Measurements from ENCODE around the gene FXYD7.
"Not testable (repeated sequence)": the region's sequence is repeated elsewhere in the genome, so short reads cannot be mapped to it uniquely, and the experiment has no call there.

FXYD7 gene

DNA sequence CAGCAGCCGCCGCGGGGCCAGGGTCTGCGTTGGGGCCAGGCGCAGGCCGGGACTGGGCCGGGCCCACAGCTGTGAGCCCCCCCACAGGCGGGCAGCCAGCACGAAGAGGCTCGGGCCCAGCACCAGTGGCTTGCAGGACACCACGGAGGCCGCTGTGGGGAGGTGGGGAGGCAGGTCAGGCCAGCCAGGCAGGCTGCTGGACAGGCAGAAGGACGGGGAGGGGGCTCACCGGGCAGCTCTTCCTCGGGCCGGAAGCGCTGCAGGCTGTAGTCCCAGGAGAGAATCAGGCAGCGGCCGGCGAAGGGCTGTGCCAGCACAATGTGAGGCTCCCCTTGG is 16.5 kb upstream of the FXYD7 start:
- Histone ChIP-seq H3K36me3 (ENCODE audit: control insufficient read depth in 5 of 5, insufficient read depth in 5 of 5, low read length in 5 of 5) (peaks cover 0 to 2% (median 0%) of the 10 kb centered on the region in 5 donors), H3K27ac (ENCODE audit: low read depth, low read length) (no peak overlapping the region), H3K27me3 (ENCODE audit: control insufficient read depth in 5 of 5, insufficient read depth in 4 of 5, low read length in 5 of 5) (peaks cover 0 to 2% (median 0%) of the 10 kb centered on the region in 5 donors), H3K9me3 (ENCODE audit: control insufficient read depth in 5 of 5, low read length in 5 of 5) (peaks cover 0 to 3% (median 0%) of the 10 kb centered on the region in 5 donors), H3K4me3 (ENCODE audit: low read depth in 1 of 5, low read length in 5 of 5) (peak overlapping the region in 3 of 5 donors; percentile 10 to 48 (median 21)), H3K9ac (ENCODE audit: low read length in 5 of 5) (peak overlapping the region in 1 of 5 donors; percentile 16), H3K4me1 (ENCODE audit: control insufficient read depth in 5 of 5, insufficient read depth in 5 of 5, low read length in 5 of 5) (peaks cover 11 to 58% (median 53%) of the 10 kb centered on the region in 5 donors)

GRCh38 chr19:35127871-35128270 is 15.2 kb upstream of the FXYD7 start:
- Histone ChIP-seq H3K36me3 (ENCODE audit: control insufficient read depth in 5 of 5, insufficient read depth in 5 of 5, low read length in 5 of 5) (peaks cover 0 to 2% (median 0%) of the 10 kb centered on the region in 5 donors), H3K9me3 (ENCODE audit: control insufficient read depth in 5 of 5, low read length in 5 of 5) (peaks cover 0 to 3% (median 0%) of the 10 kb centered on the region in 5 donors), H3K4me1 (ENCODE audit: control insufficient read depth in 5 of 5, insufficient read depth in 5 of 5, low read length in 5 of 5) (peaks cover 11 to 45% (median 41%) of the 10 kb centered on the region in 5 donors), H3K9ac (ENCODE audit: low read length in 5 of 5) (no peak overlapping the region), H3K27me3 (ENCODE audit: control insufficient read depth in 5 of 5, insufficient read depth in 4 of 5, low read length in 5 of 5) (peaks cover 0 to 2% (median 0%) of the 10 kb centered on the region in 5 donors), H3K27ac (ENCODE audit: low read depth, low read length) (no peak overlapping the region), H3K4me3 (ENCODE audit: low read depth in 1 of 5, low read length in 5 of 5) (no peak overlapping the region)

DNA sequence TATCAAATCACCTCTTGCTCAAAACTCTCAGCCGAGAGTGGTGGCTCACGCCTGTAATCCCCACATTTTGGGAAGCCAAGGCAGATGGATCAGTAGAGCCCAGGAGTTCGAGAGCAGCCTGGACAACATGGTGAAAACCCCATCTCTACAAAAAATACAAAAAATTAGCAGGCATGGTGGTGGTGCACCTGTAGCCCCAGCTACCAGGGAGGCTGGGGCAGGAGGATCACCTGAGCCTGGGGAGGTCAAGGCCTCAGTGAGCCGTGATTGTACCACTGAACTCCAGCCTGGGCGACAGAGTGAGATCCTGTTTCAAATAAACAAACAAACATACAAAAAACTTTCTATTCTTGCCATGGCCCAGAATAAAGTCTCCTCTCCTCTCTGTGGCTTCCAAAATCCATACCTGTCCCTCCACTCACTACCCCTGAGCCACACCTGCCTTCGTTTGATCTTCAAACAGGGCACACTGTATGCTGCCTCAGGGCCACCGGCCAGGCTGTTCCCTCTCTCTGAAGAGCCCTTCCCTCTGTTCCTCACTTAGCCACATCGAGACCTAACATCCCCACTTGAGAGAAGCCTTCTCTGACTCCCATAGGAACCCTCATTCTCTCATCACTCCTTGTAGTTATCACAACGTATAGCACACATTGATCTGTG is 14.5 kb upstream of the FXYD7 start:
- H3K9ac ChIP-seq (ENCODE audit: low read length in 5 of 5), result no peak overlapping the region

DNA sequence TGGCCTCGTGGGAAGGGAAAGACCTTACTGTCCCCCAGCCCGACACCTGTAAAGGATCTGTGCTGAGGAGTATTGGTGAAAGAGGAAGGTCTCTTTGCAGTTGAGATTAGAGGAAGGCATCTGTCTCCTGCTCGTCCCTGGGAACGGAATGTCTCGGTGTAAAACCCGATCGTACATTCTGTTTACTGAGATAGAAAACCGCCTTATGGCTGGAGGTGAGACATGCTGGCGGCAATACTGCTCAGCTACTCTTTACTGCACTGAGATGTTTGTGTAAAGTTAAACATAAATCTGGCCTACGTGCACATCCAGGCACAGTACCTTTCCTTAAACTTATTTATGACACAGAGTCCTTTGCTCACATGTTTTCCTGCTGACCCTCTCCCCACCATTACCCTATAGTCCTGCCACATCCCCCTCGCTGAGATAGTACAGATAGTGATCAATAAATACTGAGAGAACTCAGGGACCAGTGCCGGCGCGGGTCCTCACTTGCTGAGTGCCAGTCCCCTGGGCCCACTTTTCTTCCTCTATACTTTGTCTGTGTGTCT is 13.3 kb upstream of the FXYD7 start:
- not testable (repeated sequence) for H3K27me3 ChIP-seq (ENCODE audit: control insufficient read depth in 5 of 5, insufficient read depth in 4 of 5, low read length in 5 of 5); H3K9me3 ChIP-seq (ENCODE audit: control insufficient read depth in 5 of 5, low read length in 5 of 5); H3K36me3 ChIP-seq (ENCODE audit: control insufficient read depth in 5 of 5, insufficient read depth in 5 of 5, low read length in 5 of 5); H3K9ac ChIP-seq (ENCODE audit: low read length in 5 of 5); H3K4me3 ChIP-seq (ENCODE audit: low read depth in 1 of 5, low read length in 5 of 5); H3K27ac ChIP-seq (ENCODE audit: low read depth, low read length)
- peaks cover 0 to 33% (median 22%) of the 10 kb centered on the region in 5 donors for H3K4me1 ChIP-seq (ENCODE audit: control insufficient read depth in 5 of 5, insufficient read depth in 5 of 5, low read length in 5 of 5)

More for the DNA sequence above, 14.5 kb upstream of the FXYD7 start:
- Histone ChIP-seq H3K9me3 (ENCODE audit: control insufficient read depth in 5 of 5, low read length in 5 of 5) (peaks cover 0 to 3% (median 0%) of the 10 kb centered on the region in 5 donors), H3K27ac (ENCODE audit: low read depth, low read length) (no peak overlapping the region), H3K4me3 (ENCODE audit: low read depth in 1 of 5, low read length in 5 of 5) (no peak overlapping the region), H3K4me1 (ENCODE audit: control insufficient read depth in 5 of 5, insufficient read depth in 5 of 5, low read length in 5 of 5) (peaks cover 7 to 39% (median 34%) of the 10 kb centered on the region in 5 donors), H3K36me3 (ENCODE audit: control insufficient read depth in 5 of 5, insufficient read depth in 5 of 5, low read length in 5 of 5) (peaks cover 0 to 2% (median 0%) of the 10 kb centered on the region in 5 donors), H3K27me3 (ENCODE audit: control insufficient read depth in 5 of 5, insufficient read depth in 4 of 5, low read length in 5 of 5) (peaks cover 0 to 2% (median 0%) of the 10 kb centered on the region in 5 donors)

- H3K4me3 ChIP-seq (ENCODE audit: low read depth in 1 of 5, low read length in 5 of 5), result no peak overlapping the region
Observed at GRCh38 chr19:35130761-35131720, 12.0 kb upstream of the FXYD7 start.

GRCh38 chr19:35132254-35132653 is 10.8 kb upstream of the FXYD7 start:
- H3K27ac ChIP-seq (ENCODE audit: low read depth, low read length), result no peak overlapping the region
- peaks cover 2 to 23% (median 12%) of the 10 kb centered on the region in 5 donors for H3K4me1 ChIP-seq (ENCODE audit: control insufficient read depth in 5 of 5, insufficient read depth in 5 of 5, low read length in 5 of 5)
- H3K9ac ChIP-seq (ENCODE audit: low read length in 5 of 5), result no peak overlapping the region
- H3K36me3 ChIP-seq (ENCODE audit: control insufficient read depth in 5 of 5, insufficient read depth in 5 of 5, low read length in 5 of 5), result peaks cover 0 to 2% (median 0%) of the 10 kb centered on the region in 5 donors
- H3K4me3 ChIP-seq (ENCODE audit: low read depth in 1 of 5, low read length in 5 of 5), result peak overlapping the region in 1 of 5 donors; percentile 45
- H3K9me3 ChIP-seq (ENCODE audit: control insufficient read depth in 5 of 5, low read length in 5 of 5), result no peaks in the 10 kb centered on the region
- H3K27me3 ChIP-seq (ENCODE audit: control insufficient read depth in 5 of 5, insufficient read depth in 4 of 5, low read length in 5 of 5), result no peaks in the 10 kb centered on the region

More at GRCh38 chr19:35130761-35131720, 12.0 kb upstream of the FXYD7 start:
- H3K27me3 ChIP-seq (ENCODE audit: control insufficient read depth in 5 of 5, insufficient read depth in 4 of 5, low read length in 5 of 5), result no peaks in the 10 kb centered on the region
- peaks cover 2 to 30% (median 19%) of the 10 kb centered on the region in 5 donors for H3K4me1 ChIP-seq (ENCODE audit: control insufficient read depth in 5 of 5, insufficient read depth in 5 of 5, low read length in 5 of 5)
- H3K9ac ChIP-seq (ENCODE audit: low read length in 5 of 5), result no peak overlapping the region
- H3K9me3 ChIP-seq (ENCODE audit: control insufficient read depth in 5 of 5, low read length in 5 of 5), result no peaks in the 10 kb centered on the region
- H3K36me3 ChIP-seq (ENCODE audit: control insufficient read depth in 5 of 5, insufficient read depth in 5 of 5, low read length in 5 of 5), result peaks cover 0 to 2% (median 0%) of the 10 kb centered on the region in 5 donors
- no peak overlapping the region for H3K27ac ChIP-seq (ENCODE audit: low read depth, low read length)

- Histone ChIP-seq H3K9me3 (ENCODE audit: control insufficient read depth in 5 of 5, low read length in 5 of 5) (no peaks in the 10 kb centered on the region), H3K36me3 (ENCODE audit: control insufficient read depth in 5 of 5, insufficient read depth in 5 of 5, low read length in 5 of 5) (peaks cover 0 to 2% (median 0%) of the 10 kb centered on the region in 5 donors), H3K27me3 (ENCODE audit: control insufficient read depth in 5 of 5, insufficient read depth in 4 of 5, low read length in 5 of 5) (no peaks in the 10 kb centered on the region), H3K27ac (ENCODE audit: low read depth, low read length) (no peak overlapping the region), H3K4me1 (ENCODE audit: control insufficient read depth in 5 of 5, insufficient read depth in 5 of 5, low read length in 5 of 5) (peaks cover 4 to 36% (median 23%) of the 10 kb centered on the region in 5 donors), H3K4me3 (ENCODE audit: low read depth in 1 of 5, low read length in 5 of 5) (peak overlapping the region in 3 of 5 donors; percentile 18 to 53 (median 45)), H3K9ac (ENCODE audit: low read length in 5 of 5) (no peak overlapping the region)
Observed at GRCh38 chr19:35133826-35134225, 9.2 kb upstream of the FXYD7 start.

- Histone ChIP-seq H3K4me3 (ENCODE audit: low read depth in 1 of 5, low read length in 5 of 5) (peak within 1 kb of the TSS in 3 of 5 donors; percentile 45 to 53 (median 52)), H3K4me1 (ENCODE audit: control insufficient read depth in 5 of 5, insufficient read depth in 5 of 5, low read length in 5 of 5) (peaks cover 6 to 42% (median 32%) of the 10 kb centered on the region in 5 donors), H3K36me3 (ENCODE audit: control insufficient read depth in 5 of 5, insufficient read depth in 5 of 5, low read length in 5 of 5) (peaks cover 0 to 2% (median 0%) of the 10 kb centered on the region in 5 donors), H3K9ac (ENCODE audit: low read length in 5 of 5) (peak within 1 kb of the TSS in 2 of 5 donors; percentile 30 to 56), H3K27me3 (ENCODE audit: control insufficient read depth in 5 of 5, insufficient read depth in 4 of 5, low read length in 5 of 5) (no peaks in the 10 kb centered on the region), H3K9me3 (ENCODE audit: control insufficient read depth in 5 of 5, low read length in 5 of 5) (no peaks in the 10 kb centered on the region), H3K27ac (ENCODE audit: low read depth, low read length) (no peak within 1 kb of the TSS)
Observed at GRCh38 chr19:35134601-35135242, 8.3 kb upstream of the FXYD7 start, which contains the start of gene LGI4. LGI4 (minus strand) TSS chr19:35135059; CDS start chr19:35134680, 379 bp downstream.

GRCh38 chr19:35135389-35135909 is 7.6 kb upstream of the FXYD7 start:
- Histone ChIP-seq H3K27ac (ENCODE audit: low read depth, low read length) (no peak overlapping the region), H3K27me3 (ENCODE audit: control insufficient read depth in 5 of 5, insufficient read depth in 4 of 5, low read length in 5 of 5) (no peaks in the 10 kb centered on the region), H3K9me3 (ENCODE audit: control insufficient read depth in 5 of 5, low read length in 5 of 5) (no peaks in the 10 kb centered on the region), H3K4me3 (ENCODE audit: low read depth in 1 of 5, low read length in 5 of 5) (peak overlapping the region in 3 of 5 donors; percentile 11 to 52 (median 45)), H3K9ac (ENCODE audit: low read length in 5 of 5) (peak overlapping the region in 2 of 5 donors; percentile 30 to 56), H3K4me1 (ENCODE audit: control insufficient read depth in 5 of 5, insufficient read depth in 5 of 5, low read length in 5 of 5) (peaks cover 6 to 49% (median 39%) of the 10 kb centered on the region in 5 donors), H3K36me3 (ENCODE audit: control insufficient read depth in 5 of 5, insufficient read depth in 5 of 5, low read length in 5 of 5) (peaks cover 0 to 2% (median 0%) of the 10 kb centered on the region in 5 donors)
